HUES6 (cell line): Measurements from ENCODE around the gene MDFI.

ENCODE experiments used
- H3K27ac ChIP-seq: 2 replicates; pipeline ENCODE4 v1.7.0; 2013; ENCODE audit warnings: low read depth, mild to moderate bottlenecking, low read length, inconsistent platforms
- H3K27me3 ChIP-seq: 2 replicates; pipeline ENCODE4 v1.6.1; 2013; ENCODE audit warnings: low read length; ENCODE audit not compliant: control insufficient read depth, insufficient read depth
- H3K36me3 ChIP-seq: 2 replicates; pipeline ENCODE4 v1.6.1; 2013; ENCODE audit warnings: low read length; ENCODE audit not compliant: control insufficient read depth, insufficient read depth
- H3K4me1 ChIP-seq: 2 replicates; pipeline ENCODE4 v1.6.1; 2013; ENCODE audit warnings: low read length; ENCODE audit not compliant: control insufficient read depth, insufficient read depth
- H3K4me3 ChIP-seq: 2 replicates; pipeline ENCODE4 v1.5.1; 2013; ENCODE audit warnings: low read depth, low read length
- H3K9ac ChIP-seq: one replicate; pipeline ENCODE4 v1.6.1; 2013; ENCODE audit warnings: mild to moderate bottlenecking, low read length
- H3K9me3 ChIP-seq: 2 replicates; pipeline ENCODE4 v1.6.1; 2013; ENCODE audit warnings: low read depth, low read length; ENCODE audit not compliant: control insufficient read depth, insufficient read depth

The MDFI gene

GRCh38 chr6:41643899-41644269 is 5.6 kb downstream of the MDFI start:
- H3K36me3 ChIP-seq = peaks cover 21% of the 10 kb centered on the region
- H3K4me1 ChIP-seq = peaks cover 56% of the 10 kb centered on the region
- H3K27me3 ChIP-seq = peaks cover 27% of the 10 kb centered on the region
- H3K9me3 ChIP-seq = no peaks in the 10 kb centered on the region
- no peak overlapping the region for H3K27ac ChIP-seq
- no peak overlapping the region for H3K9ac ChIP-seq
- H3K4me3 ChIP-seq = no peak overlapping the region

- Histone ChIP-seq H3K4me1 (peaks cover 54% of the 10 kb centered on the region), H3K9ac (no peak overlapping the region), H3K4me3 (no peak overlapping the region; the same call in 1 of the 2 replicates), H3K27ac (no peak overlapping the region), H3K36me3 (peaks cover 26% of the 10 kb centered on the region), H3K9me3 (no peaks in the 10 kb centered on the region), H3K27me3 (peaks cover 22% of the 10 kb centered on the region)
Measured at GRCh38 chr6:41644297-41644879, 6.1 kb downstream of the MDFI start.

- H3K27ac ChIP-seq = no peak overlapping the region
- H3K4me1 ChIP-seq = peaks cover 46% of the 10 kb centered on the region
- peaks cover 15% of the 10 kb centered on the region for H3K27me3 ChIP-seq
- peak overlapping the region; percentile 10 for H3K9ac ChIP-seq
- no peak overlapping the region; the same call in 1 of the 2 replicates for H3K4me3 ChIP-seq
- peaks cover 33% of the 10 kb centered on the region for H3K36me3 ChIP-seq
- H3K9me3 ChIP-seq = no peaks in the 10 kb centered on the region
Measured at GRCh38 chr6:41645007-41645618, 6.8 kb downstream of the MDFI start.

GRCh38 chr6:41646026-41646795 is 7.9 kb downstream of the MDFI start:
- no peak overlapping the region for H3K27ac ChIP-seq
- H3K36me3 ChIP-seq = peaks cover 39% of the 10 kb centered on the region
- peaks cover 35% of the 10 kb centered on the region for H3K4me1 ChIP-seq
- no peaks in the 10 kb centered on the region for H3K9me3 ChIP-seq
- H3K27me3 ChIP-seq = peaks cover 7% of the 10 kb centered on the region; the same call in 1 of the 2 replicates
- H3K9ac ChIP-seq = no peak overlapping the region
- no peak overlapping the region for H3K4me3 ChIP-seq

- H3K4me3 ChIP-seq = no peak overlapping the region
- H3K27me3 ChIP-seq = no peaks in the 10 kb centered on the region
- peaks cover 33% of the 10 kb centered on the region for H3K4me1 ChIP-seq
- H3K9me3 ChIP-seq = no peaks in the 10 kb centered on the region
- H3K27ac ChIP-seq = no peak overlapping the region
- H3K9ac ChIP-seq = no peak overlapping the region
- H3K36me3 ChIP-seq = peaks cover 47% of the 10 kb centered on the region
Measured at GRCh38 chr6:41647061-41647511, 8.8 kb downstream of the MDFI start.

GRCh38 chr6:41648070-41648585 is 9.9 kb downstream of the MDFI start:
- Histone ChIP-seq H3K9me3 (no peaks in the 10 kb centered on the region), H3K9ac (no peak overlapping the region), H3K36me3 (peaks cover 54% of the 10 kb centered on the region)

GRCh38 chr6:41648921-41649320 is 10.7 kb downstream of the MDFI start:
- Histone ChIP-seq H3K9me3 (no peaks in the 10 kb centered on the region), H3K27me3 (no peaks in the 10 kb centered on the region), H3K4me3 (no peak overlapping the region), H3K9ac (no peak overlapping the region), H3K27ac (no peak overlapping the region), H3K36me3 (peaks cover 58% of the 10 kb centered on the region), H3K4me1 (peaks cover 19% of the 10 kb centered on the region)

More at GRCh38 chr6:41648070-41648585, 9.9 kb downstream of the MDFI start:
- Histone ChIP-seq H3K4me1 (peaks cover 25% of the 10 kb centered on the region), H3K4me3 (no peak overlapping the region), H3K27ac (no peak overlapping the region), H3K27me3 (no peaks in the 10 kb centered on the region)

GRCh38 chr6:41649596-41649995 is 11.3 kb downstream of the MDFI start:
- H3K4me3 ChIP-seq = no peak overlapping the region
- peaks cover 12% of the 10 kb centered on the region for H3K4me1 ChIP-seq
- H3K36me3 ChIP-seq = peaks cover 58% of the 10 kb centered on the region
- H3K27me3 ChIP-seq = no peaks in the 10 kb centered on the region
- no peak overlapping the region for H3K27ac ChIP-seq
- no peaks in the 10 kb centered on the region for H3K9me3 ChIP-seq
- H3K9ac ChIP-seq = no peak overlapping the region

GRCh38 chr6:41650120-41650519 is 11.9 kb downstream of the MDFI start:
- Histone ChIP-seq H3K4me1 (peaks cover 12% of the 10 kb centered on the region), H3K27ac (no peak overlapping the region), H3K36me3 (peaks cover 58% of the 10 kb centered on the region), H3K27me3 (no peaks in the 10 kb centered on the region), H3K9ac (no peak overlapping the region), H3K9me3 (no peaks in the 10 kb centered on the region), H3K4me3 (no peak overlapping the region)

- Histone ChIP-seq H3K36me3 (peaks cover 55% of the 10 kb centered on the region), H3K27me3 (no peaks in the 10 kb centered on the region), H3K4me3 (no peak overlapping the region), H3K4me1 (peaks cover 18% of the 10 kb centered on the region), H3K9ac (no peak overlapping the region), H3K27ac (no peak overlapping the region), H3K9me3 (no peaks in the 10 kb centered on the region)
Measured at GRCh38 chr6:41651246-41651961, 13.1 kb downstream of the MDFI start.
